Right cardiac atrium (tissue), 5 donors: ENCODE measurements around the gene DHH. TPM values are rescaled to one million over a fixed set of nuclear protein-coding genes. Genes with fewer than 3 reads are reported as not detected.

ENCODE experiments used
- ATAC-seq, 2 donors: fragments of 200-7000 bp; cut with Tn5 transposase; one replicate each; pipeline versions ENCODE4 v1.8.0 to v1.9.1; 2020; ENCODE audit warnings: moderate library complexity in 2 of 2, mild to moderate bottlenecking in 1 of 2
- DNase-seq, 3 donors: peaks; one replicate each; pipeline ENCODE4 v3.0.0-alpha.2; 2020
- H3K27ac ChIP-seq: one replicate; pipeline ENCODE4 v1.5.1; 2013; ENCODE audit warnings: mild to moderate bottlenecking, low read length, control low read depth, moderate library complexity
- H3K27me3 ChIP-seq: one replicate; pipeline ENCODE4 v1.6.1; 2013; ENCODE audit not compliant: control insufficient read depth, insufficient read depth
- H3K4me1 ChIP-seq: one replicate; pipeline ENCODE4 v1.6.1; 2013; ENCODE audit warnings: low read length; ENCODE audit not compliant: control insufficient read depth, insufficient read depth
- H3K4me3 ChIP-seq: one replicate; pipeline ENCODE4 v1.5.1; 2013; ENCODE audit warnings: low read length, control low read depth
- H3K9me3 ChIP-seq: one replicate; pipeline ENCODE4 v1.6.1; 2013; ENCODE audit warnings: low read length; ENCODE audit not compliant: control insufficient read depth
- WGBS: extraction: QIAGEN DNeasy Blood & Tissue Kit; methylation state at CpG from one replicate; pipeline ENCODE4 v1.1.7; 2013; 5-methylcytosine and 5-hydroxymethylcytosine counted together
- intact Hi-C, 4 donors: fragments of 100-400 bp; cut with DNase I; formaldehyde crosslinking; loops; one replicate each; pipeline versions ENCODE4 v1.11.0 to v1.14.0; 2022 to 2023
- polyA plus RNA-seq: library from polyadenylated mRNA; stranded (reverse); fragments of 200-250 nt; gene quantifications from one replicate; pipeline ENCODE4 v1.2.3, GENCODE V29; 2013
- total RNA-seq, 4 donors: library from RNA; stranded (reverse); fragmentation: NEBNext Ultra II Directional; extraction: Animal tissue kit (Norgen Biotek cat#: 25700); gene quantifications; one replicate each; pipeline ENCODE4 v1.2.1, GENCODE V29; 2021
- donor health status: healthy with polysubstance abuse.
- donor health status: DM: no; HTN: yes; CAD: no.
- donor health status: DM: no; HTN: no; CAD: no.
- donor health status: DM: no; HTN: yes; CAD: no; lungs with severe emphysema.
- donor health status: DM: yes; HTN: yes; CAD: no.

DHH gene
- total and polyA plus RNA-seq, 5 donors, result 0.35 to 1.7 (median 0.59) TPM

- peak overlapping the region; percentile 87 for H3K4me3 ChIP-seq
- intact Hi-C loops, result loop anchor here in 1 of 4 donors (10.0 kb wide), 1 partner anchor 126 kb away; no protein-coding TSS in a partner anchor
- peak; percentile 60 to 62 for ATAC-seq
- peak overlapping the region; percentile 93 for H3K27ac ChIP-seq
- peak in 2 of 3 donors; percentile 61 to 76 for DNase-seq
- no peaks in the 10 kb centered on the region for H3K27me3 ChIP-seq
- peaks cover 17% of the 10 kb centered on the region for H3K4me1 ChIP-seq
- 4% methylated on average over 4 of the region's 4 CpGs for WGBS
- H3K9me3 ChIP-seq, result no peaks in the 10 kb centered on the region
These were observed 14.4 kb upstream of the DHH start for GRCh38 chr12:49108958-49109404.

GRCh38 chr12:49105504-49106084, 11.0 kb upstream of the DHH start:
- Histone ChIP-seq H3K4me3 (no peak overlapping the region), H3K9me3 (no peaks in the 10 kb centered on the region), H3K27me3 (no peaks in the 10 kb centered on the region), H3K4me1 (peaks cover 17% of the 10 kb centered on the region), H3K27ac (peak overlapping the region; percentile 45)
- DNase-seq, result peak in 2 of 3 donors; percentile 59 to 67
- 54% methylated on average over 9 of the region's 9 CpGs for WGBS
- peak in 1 of 2 donors; percentile 44 for ATAC-seq
- intact Hi-C loops, result loop anchor here in 1 of 4 donors (10.0 kb wide), 1 partner anchor 129 kb away; no protein-coding TSS in a partner anchor

GRCh38 chr12:49104822-49105221, 10.2 kb upstream of the DHH start:
- intact Hi-C loops, result loop anchor here in 1 of 4 donors (10.0 kb wide), 1 partner anchor 130 kb away; no protein-coding TSS in a partner anchor
- Histone ChIP-seq H3K4me3 (no peak overlapping the region), H3K27me3 (no peaks in the 10 kb centered on the region), H3K4me1 (peaks cover 17% of the 10 kb centered on the region), H3K9me3 (no peaks in the 10 kb centered on the region), H3K27ac (no peak overlapping the region)
- DNase-seq (no peak), ATAC-seq (no peak)
- WGBS, result 74% methylated on average over 3 of the region's 3 CpGs

GRCh38 chr12:49100380-49100779, 5.8 kb upstream of the DHH start:
- ATAC-seq, result no peak
- Histone ChIP-seq H3K27me3 (no peaks in the 10 kb centered on the region), H3K4me1 (peaks cover 11% of the 10 kb centered on the region), H3K4me3 (no peak overlapping the region), H3K27ac (no peak overlapping the region), H3K9me3 (no peaks in the 10 kb centered on the region)
- intact Hi-C loops, result loop anchor here in 1 of 4 donors (10.0 kb wide), 1 partner anchor 134 kb away; no protein-coding TSS in a partner anchor
- WGBS, result 91% methylated on average over 6 of the region's 6 CpGs
- no peak for DNase-seq

- H3K27ac ChIP-seq, result no peak overlapping the region
- WGBS, result 84% methylated on average over 2 of the region's 2 CpGs
- H3K9me3 ChIP-seq, result no peaks in the 10 kb centered on the region
- H3K4me3 ChIP-seq, result no peak overlapping the region
- DNase-seq (no peak), ATAC-seq (no peak)
- no peaks in the 10 kb centered on the region for H3K27me3 ChIP-seq
- intact Hi-C loops, result no loop called here
- H3K4me1 ChIP-seq, result peaks cover 5% of the 10 kb centered on the region
These were observed 4.1 kb upstream of the DHH start for GRCh38 chr12:49098703-49099102.

GRCh38 chr12:49098035-49098451, 3.4 kb upstream of the DHH start:
- intact Hi-C loops, result no loop called here

GRCh38 chr12:49097381-49097780, 2.8 kb upstream of the DHH start:
- ATAC-seq, result no peak
- no peak overlapping the region for H3K4me3 ChIP-seq
- no peak overlapping the region for H3K27ac ChIP-seq
- H3K27me3 ChIP-seq, result no peaks in the 10 kb centered on the region
- peaks cover 5% of the 10 kb centered on the region for H3K4me1 ChIP-seq
- WGBS, result 80% methylated on average over 3 of the region's 3 CpGs
- intact Hi-C loops, result no loop called here
- H3K9me3 ChIP-seq, result no peaks in the 10 kb centered on the region
- DNase-seq, result no peak

More at GRCh38 chr12:49098035-49098451, 3.4 kb upstream of the DHH start:
- H3K27ac ChIP-seq, result no peak overlapping the region
- ATAC-seq, result no peak
- H3K9me3 ChIP-seq, result no peaks in the 10 kb centered on the region
- no peak overlapping the region for H3K4me3 ChIP-seq
- 53% methylated on average over 4 of the region's 4 CpGs for WGBS
- peak in 2 of 3 donors; percentile 28 to 70 for DNase-seq
- H3K4me1 ChIP-seq, result peaks cover 5% of the 10 kb centered on the region
- H3K27me3 ChIP-seq, result no peaks in the 10 kb centered on the region

- no peak overlapping the region for H3K27ac ChIP-seq
- H3K9me3 ChIP-seq, result no peaks in the 10 kb centered on the region
- no peak for ATAC-seq
- DNase-seq, result no peak
- intact Hi-C loops, result no loop called here
- H3K4me3 ChIP-seq, result no peak overlapping the region
- no peaks in the 10 kb centered on the region for H3K27me3 ChIP-seq
- peaks cover 9% of the 10 kb centered on the region for H3K4me1 ChIP-seq
- 74% methylated on average over 2 of the region's 2 CpGs for WGBS
These were observed 369 bp upstream of the DHH start for GRCh38 chr12:49094975-49095365.

- ATAC-seq (peak; percentile 29 to 70), DNase-seq (peak in 2 of 3 donors; percentile 60 to 76)
- Histone ChIP-seq H3K9me3 (no peaks in the 10 kb centered on the region), H3K27ac (no peak overlapping the region), H3K4me1 (peaks cover 9% of the 10 kb centered on the region), H3K27me3 (no peaks in the 10 kb centered on the region), H3K4me3 (peak overlapping the region; percentile 26)
- intact Hi-C loops, result no loop called here
- WGBS, result 4% methylated on average over 9 of the region's 9 CpGs
These were observed 825 bp downstream of the DHH start for GRCh38 chr12:49093792-49094159.

- Histone ChIP-seq H3K27ac (no peak overlapping the region), H3K9me3 (no peaks in the 10 kb centered on the region), H3K27me3 (no peaks in the 10 kb centered on the region), H3K4me3 (no peak overlapping the region), H3K4me1 (peaks cover 15% of the 10 kb centered on the region)
- ATAC-seq, result no peak
- DNase-seq, result no peak
- 62% methylated on average over 4 of the region's 4 CpGs for WGBS
- intact Hi-C loops, result no loop called here
These were observed 1.7 kb downstream of the DHH start for GRCh38 chr12:49092816-49093406.

GRCh38 chr12:49092086-49092815, 2.4 kb downstream of the DHH start:
- Histone ChIP-seq H3K27me3 (no peaks in the 10 kb centered on the region), H3K27ac (no peak overlapping the region), H3K9me3 (no peaks in the 10 kb centered on the region), H3K4me3 (peak overlapping the region; percentile 13), H3K4me1 (peaks cover 16% of the 10 kb centered on the region)
- DNase-seq (peak; percentile 68 to 80 (median 79)), ATAC-seq (peak in 1 of 2 donors; percentile 20)
- intact Hi-C loops, result no loop called here
- WGBS, result 5% methylated on average over 32 of the region's 32 CpGs
